IMR-90 (cell line): ENCODE results near the gene ACP2. TPM values are rescaled to one million over a fixed set of nuclear protein-coding genes. Genes with fewer than 3 reads are reported as not detected.
A peak's percentile ranks its signal among the peaks of the same experiment; 100 is the strongest.

Source experiments
- ATAC-seq: fragments of 200-7000 bp; cut with Tn5 transposase; 2 replicates; pipeline ENCODE4 v1.9.1; 2020; ENCODE audit warnings: low read depth, mild to moderate bottlenecking, moderate library complexity
- BruUV-seq: library from RNA; stranded (reverse); fragments of 400-500 nt; replicated peaks from 2 replicates; lab custom pipeline; 2021; lab: Mats Ljungman, UMichigan
- CTCF ChIA-PET: fragments of 300-600 bp; formaldehyde crosslinking; extraction: SDS; loops from one replicate; lab custom pipeline; 2021; ENCODE audit warnings: antibody characterized with exemption; lab: Yijun Ruan, JAX
- POLR2A ChIA-PET: fragments of 300-600 bp; sonication (Branson Sonifier 250); formaldehyde crosslinking; loops from one replicate; lab custom pipeline; 2022; ENCODE audit warnings: antibody characterized with exemption; ENCODE audit not compliant: unreplicated experiment; lab: Charles Lee
- DNase-seq: peaks from one replicate; pipeline ENCODE4 v3.0.0; 2013
- H2AFZ ChIP-seq: replicated peaks from 2 replicates; pipeline ENCODE3; 2013; ENCODE audit warnings: low read length, mild to moderate bottlenecking; ENCODE audit not compliant: poor library complexity
- H2AK5ac ChIP-seq: 2 replicates; pipeline ENCODE4 v1.6.1; 2013; ENCODE audit warnings: low read depth, low read length, inconsistent platforms
- H2AK9ac ChIP-seq: replicated peaks from 2 replicates; pipeline ENCODE3; 2013; ENCODE audit warnings: mild to moderate bottlenecking, low read depth, low read length, moderate library complexity; ENCODE audit not compliant: poor library complexity
- H2BK120ac ChIP-seq: 2 replicates; pipeline ENCODE4 v1.6.1; 2013; ENCODE audit warnings: low read depth, low read length, inconsistent platforms
- H2BK15ac ChIP-seq: 3 replicates; pipeline ENCODE4 v1.6.1; 2013; ENCODE audit warnings: low read depth, low read length, inconsistent platforms
- H2BK20ac ChIP-seq: 2 replicates; pipeline ENCODE4 v1.6.1; 2013; ENCODE audit warnings: low read depth, mild to moderate bottlenecking, inconsistent platforms, low read length, moderate library complexity
- H2BK5ac ChIP-seq: 2 replicates; pipeline ENCODE4 v1.6.1; 2013; ENCODE audit warnings: mild to moderate bottlenecking, low read depth, low read length, inconsistent platforms; ENCODE audit not compliant: poor library complexity, severe bottlenecking
- H3K14ac ChIP-seq: replicated peaks from 2 replicates; pipeline ENCODE4 v1.6.1; 2013; ENCODE audit warnings: low read depth, low read length, inconsistent platforms
- H3K18ac ChIP-seq: 2 replicates; pipeline ENCODE4 v1.6.1; 2013; ENCODE audit warnings: low read depth, low read length, control low read depth
- H3K23ac ChIP-seq: 2 replicates; pipeline ENCODE4 v1.6.1; 2013; ENCODE audit warnings: low read depth, low read length, inconsistent platforms
- H3K27ac ChIP-seq: 2 replicates; pipeline ENCODE4 v1.5.1; 2013; ENCODE audit warnings: mild to moderate bottlenecking, control low read depth, low read length; ENCODE audit not compliant: insufficient read depth
- H3K27me3 ChIP-seq: 2 replicates; pipeline ENCODE4 v1.6.1; 2013; ENCODE audit warnings: low read length; ENCODE audit not compliant: control insufficient read depth, insufficient read depth
- H3K36me3 ChIP-seq: 2 replicates; pipeline ENCODE4 v1.6.1; 2013; ENCODE audit warnings: low read length, mixed read lengths; ENCODE audit not compliant: control insufficient read depth, insufficient read depth
- H3K4ac ChIP-seq: 2 replicates; pipeline ENCODE4 v1.6.1; 2013; ENCODE audit warnings: low read depth, low read length, inconsistent platforms
- H3K4me1 ChIP-seq: 2 replicates; pipeline ENCODE4 v1.6.1; 2013; ENCODE audit warnings: low read length, mixed read lengths; ENCODE audit not compliant: control insufficient read depth, insufficient read depth
- H3K4me2 ChIP-seq: 2 replicates; pipeline ENCODE4 v1.6.1; 2013; ENCODE audit warnings: low read depth, mild to moderate bottlenecking, control low read depth, low read length, moderate library complexity
- H3K4me3 ChIP-seq: 2 replicates; pipeline ENCODE4 v1.5.1; 2013; ENCODE audit warnings: low read depth, mild to moderate bottlenecking, control low read depth, low read length, moderate library complexity; ENCODE audit not compliant: insufficient read depth
- H3K56ac ChIP-seq: 2 replicates; pipeline ENCODE4 v1.6.1; 2013; ENCODE audit warnings: low read length, inconsistent platforms; ENCODE audit not compliant: insufficient read depth; ENCODE audit errors: extremely low read depth
- H3K79me1 ChIP-seq, 2 experiments: 2 replicates each; pipeline ENCODE4 v1.6.1; 2013; ENCODE audit warnings: low read length in 2 of 2, inconsistent platforms in 1 of 2, low read depth in 1 of 2
- H3K9ac ChIP-seq: 2 replicates; pipeline ENCODE4 v1.6.1; 2013; ENCODE audit warnings: low read depth, low read length, control low read depth
- H3K9me1 ChIP-seq: 2 replicates; pipeline ENCODE4 v1.6.1; 2013; ENCODE audit warnings: low read length, inconsistent platforms; ENCODE audit not compliant: insufficient read depth
- H3K9me3 ChIP-seq: 2 replicates; pipeline ENCODE4 v1.6.1; 2013; ENCODE audit warnings: low read length; ENCODE audit not compliant: control insufficient read depth, insufficient read depth
- H4K20me1 ChIP-seq: 2 replicates; pipeline ENCODE4 v1.6.1; 2013; ENCODE audit warnings: low read length, inconsistent platforms; ENCODE audit not compliant: insufficient read depth
- H4K5ac ChIP-seq: 2 replicates; pipeline ENCODE4 v1.6.1; 2013; ENCODE audit warnings: mild to moderate bottlenecking, low read depth, low read length, control low read depth
- H4K8ac ChIP-seq, 2 experiments: 2 replicates each; pipeline ENCODE4 v1.6.1; 2013; ENCODE audit warnings: low read depth in 2 of 2, low read length in 2 of 2, control low read depth in 1 of 2, inconsistent platforms in 1 of 2
- H4K91ac ChIP-seq: 2 replicates; pipeline ENCODE4 v1.6.1; 2013; ENCODE audit warnings: low read depth, low read length, inconsistent platforms; ENCODE audit not compliant: insufficient read depth
- BHLHE40 ChIP-seq: fragments of 150-350 bp; IDR thresholded peaks from 2 replicates; pipeline ENCODE4 v1.6.1; 2016; ENCODE audit warnings: mild to moderate bottlenecking, low read depth, low read length
- CEBPB ChIP-seq: IDR thresholded peaks from 2 replicates; pipeline ENCODE4 v1.6.1; 2012; ENCODE audit warnings: low read depth, low read length, improper control_type of control experiment
- CHD1 ChIP-seq: IDR thresholded peaks from 2 replicates; pipeline ENCODE4 v1.6.1; 2012; ENCODE audit warnings: low read depth, low read length, improper control_type of control experiment
- FOS ChIP-seq: fragments of 150-350 bp; IDR thresholded peaks from 2 replicates; pipeline ENCODE4 v1.6.1; 2016; ENCODE audit warnings: low read depth, low read length
- MAFK ChIP-seq: IDR thresholded peaks from 2 replicates; pipeline ENCODE4 v1.6.1; 2012; ENCODE audit warnings: low read depth, low read length, improper control_type of control experiment
- MAZ ChIP-seq: IDR thresholded peaks from 2 replicates; pipeline ENCODE4 v1.6.1; 2012; ENCODE audit warnings: low read depth, mild to moderate bottlenecking, low read length, improper control_type of control experiment, moderate library complexity, borderline replicate concordance
- MXI1 ChIP-seq: IDR thresholded peaks from 2 replicates; pipeline ENCODE4 v1.6.1; 2012; ENCODE audit warnings: low read depth, mild to moderate bottlenecking, low read length, moderate library complexity, borderline replicate concordance
- NFE2L2 ChIP-seq: fragments of 150-350 bp; IDR thresholded peaks from 2 replicates; pipeline ENCODE4 v1.6.1; 2016; ENCODE audit warnings: low read depth, mild to moderate bottlenecking, low read length
- POLR2A ChIP-seq: IDR thresholded peaks from 2 replicates; pipeline ENCODE4 v1.6.1; 2012; ENCODE audit warnings: mild to moderate bottlenecking, low read depth, low read length
- RAD21 ChIP-seq: IDR thresholded peaks from 2 replicates; pipeline ENCODE4 v1.6.1; 2012; ENCODE audit warnings: low read length, improper control_type of control experiment
- RCOR1 ChIP-seq: IDR thresholded peaks from 2 replicates; pipeline ENCODE4 v1.6.1; 2012; ENCODE audit warnings: mild to moderate bottlenecking, low read length, improper control_type of control experiment; ENCODE audit not compliant: insufficient replicate concordance
- RFX5 ChIP-seq: IDR thresholded peaks from 2 replicates; pipeline ENCODE4 v1.8.0; 2012; ENCODE audit warnings: low read depth, mild to moderate bottlenecking, low read length, moderate library complexity
- SMC3 ChIP-seq: fragments of 150-350 bp; IDR thresholded peaks from 2 replicates; pipeline ENCODE4 v1.6.1; 2016; ENCODE audit warnings: low read depth, mild to moderate bottlenecking, antibody characterized with exemption, low read length, moderate library complexity
- WGBS, 2 experiments: methylation state at CpG; one replicate each; pipeline versions ENCODE4 v1.1.5 to v1.1.7; 2013; ENCODE audit warnings: missing lambda C conversion rate in 2 of 2; ENCODE audit not compliant: insufficient read length in 1 of 2; ENCODE audit errors: extremely low coverage in 2 of 2; 5-methylcytosine and 5-hydroxymethylcytosine counted together
- dilution Hi-C: fragments of 300-500 bp; cut with HindIII; formaldehyde crosslinking; loops from one replicate; pipeline ENCODE4 v1.14.3; 2018; ENCODE audit warnings: low sequenced_read_pairs; ENCODE audit not compliant: unreplicated experiment
- in situ Hi-C: fragments of 300-500 bp; cut with MboI; formaldehyde crosslinking; loops from 3 replicates; pipeline ENCODE4 v1.14.3; 2019; ENCODE audit warnings: low sequenced_read_pairs, inconsistent platforms, mixed read lengths
- intact Hi-C: fragments of 100-400 bp; cut with micrococcal nuclease; formaldehyde crosslinking; loops from 2 replicates; pipeline ENCODE4 v1.10.0; 2022
- polyA plus RNA-seq, 3 experiments: library from polyadenylated mRNA; depleted of rRNA; stranded (reverse); fragments of >200 nt; gene quantifications; 2 replicates each; pipeline ENCODE4 v1.2.3, GENCODE V29; 2012; ENCODE audit warnings: low replicate concordance in 1 of 3
- total RNA-seq: library from RNA; depleted of rRNA; stranded (reverse); fragments of >200 nt; gene quantifications from 2 replicates; pipeline ENCODE4 v1.2.3, GENCODE V29; 2012
- TF ChIP-seq, protein P1 (sequence below): fragments of 150-350 bp; IDR thresholded peaks from 2 replicates; pipeline ENCODE4 v1.6.1; 2016; ENCODE audit warnings: low read depth, mild to moderate bottlenecking, low read length, moderate library complexity, borderline replicate concordance
- TF ChIP-seq, protein P2 (sequence below): conservative IDR thresholded peaks from 2 replicates; pipeline ENCODE4 v1.5.1; 2012; ENCODE audit warnings: mild to moderate bottlenecking, low read depth, low read length, improper control_type of control experiment

ACP2 gene
- total and polyA plus RNA-seq, 2 of the 4 experiments (the other 2 are of a cell fraction), result 17.7 to 23.6 TPM

DNA sequence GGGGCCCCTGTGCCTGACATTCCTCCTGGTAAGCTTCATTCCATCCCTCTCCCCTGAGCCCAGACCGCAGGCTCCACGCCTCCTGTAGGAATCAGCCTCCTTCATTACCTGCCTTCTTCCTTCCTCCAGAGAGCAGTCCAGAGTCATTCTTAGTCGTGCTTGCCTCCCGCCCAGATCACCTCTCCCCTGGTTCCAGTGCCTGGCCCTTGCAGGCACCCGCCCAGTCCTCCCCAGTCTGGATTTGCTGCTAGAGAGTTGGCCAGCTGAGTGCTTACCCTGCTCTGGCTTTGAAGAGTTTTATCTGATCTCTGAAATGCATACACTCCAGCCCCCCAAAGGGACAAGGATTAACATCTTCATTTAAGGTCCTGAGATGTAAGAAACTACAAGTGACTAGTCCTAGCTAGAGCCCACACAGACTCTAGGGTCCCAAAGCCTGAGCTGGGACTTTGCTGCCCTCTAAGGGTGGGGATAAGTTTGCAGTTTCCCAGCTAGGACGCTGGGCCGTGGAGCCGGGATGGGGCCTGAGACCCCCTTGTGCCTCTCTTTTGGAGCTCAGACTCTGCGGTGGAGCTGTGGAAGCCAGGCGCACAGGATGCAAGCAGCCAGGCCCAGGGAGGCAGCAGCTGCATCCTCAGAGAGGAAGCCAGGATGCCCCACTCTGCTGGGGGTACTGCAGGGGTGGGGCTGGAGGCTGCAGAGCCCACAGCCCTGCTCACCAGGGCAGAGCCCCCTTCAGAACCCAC is 10.8 kb upstream of the ACP2 start:
- Histone ChIP-seq H3K27me3 (no peaks in the 10 kb centered on the region), H4K8ac (no peak overlapping the region), H2AK5ac (peak overlapping the region; percentile 60), H3K36me3 (peaks cover 6% of the 10 kb centered on the region; the same call in 1 of the 2 replicates), H2AK9ac (peak overlapping the region; percentile 60), H3K9me1 (peaks cover 10% of the 10 kb centered on the region), H4K20me1 (no peaks in the 10 kb centered on the region), H3K4me2 (no peak overlapping the region), H3K27ac (0 out of 2 replicates have a peak overlapping the region, but pooled peaks have one; percentile 10), H4K91ac (no peak overlapping the region), H2AFZ (peak overlapping the region; percentile 67), H3K14ac (no peak overlapping the region; the same call in 1 of the 2 replicates), H3K23ac (no peak overlapping the region), H3K4me1 (peaks cover 21% of the 10 kb centered on the region), H2BK20ac (no peak overlapping the region), H3K79me1 (peaks cover 0 to 25% of the 10 kb centered on the region in 2 experiments; a peak in 3 of 4 replicates), H3K9ac (peak overlapping the region; percentile 1; the same call in 1 of the 2 replicates), H2BK15ac (no peak overlapping the region), H3K4me3 (no peak overlapping the region), H3K56ac (no peak overlapping the region), H4K5ac (no peak overlapping the region), H2BK5ac (no peak overlapping the region), H3K4ac (peak overlapping the region; percentile 25; the same call in 1 of the 2 replicates), H3K18ac (no peak overlapping the region), H3K9me3 (no peaks in the 10 kb centered on the region), H2BK120ac (no peak overlapping the region)
- intact Hi-C loops (loop anchor here (1.0 to 5.0 kb wide), 2 partner anchors 82 to 148 kb away; partner anchors contain the start of gene SLC39A13), dilution Hi-C loops (no loop called here), in situ Hi-C loops (no loop called here)
- WGBS, 2 experiments, result 63% methylated on average over 9 of the region's 10 CpGs; no CpG with 5 or more reads in 1 of the 2 experiments
- ChIA-PET CTCF (interaction anchor here (0.5 to 2.5 kb wide), 14 partner anchors 9 to 96 kb away, joined by 3 to 12 read pairs (median 4); partner anchors contain the start of genes ACP2 and MADD), POLR2A (interaction anchor here (1.0 kb wide), 1 partner anchor 74 kb away, joined by 4 read pairs; no protein-coding TSS in a partner anchor)
- peak; percentile 30 for DNase-seq
- BruUV-seq, result no TSS peak
- peak; percentile 55 for ATAC-seq
- no peak for TF ChIP-seq MAZ
- no peak for TF ChIP-seq FOS
- no peak for TF ChIP-seq CEBPB
- no peak for TF ChIP-seq NFE2L2
- TF ChIP-seq, protein P1, sequence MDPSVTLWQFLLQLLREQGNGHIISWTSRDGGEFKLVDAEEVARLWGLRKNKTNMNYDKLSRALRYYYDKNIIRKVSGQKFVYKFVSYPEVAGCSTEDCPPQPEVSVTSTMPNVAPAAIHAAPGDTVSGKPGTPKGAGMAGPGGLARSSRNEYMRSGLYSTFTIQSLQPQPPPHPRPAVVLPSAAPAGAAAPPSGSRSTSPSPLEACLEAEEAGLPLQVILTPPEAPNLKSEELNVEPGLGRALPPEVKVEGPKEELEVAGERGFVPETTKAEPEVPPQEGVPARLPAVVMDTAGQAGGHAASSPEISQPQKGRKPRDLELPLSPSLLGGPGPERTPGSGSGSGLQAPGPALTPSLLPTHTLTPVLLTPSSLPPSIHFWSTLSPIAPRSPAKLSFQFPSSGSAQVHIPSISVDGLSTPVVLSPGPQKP, result no peak
- no peak for TF ChIP-seq MXI1
- TF ChIP-seq RAD21, result peak; percentile 68
- TF ChIP-seq RCOR1, result no peak
- TF ChIP-seq CHD1, result no peak
- TF ChIP-seq BHLHE40, result no peak
- TF ChIP-seq, protein P2, sequence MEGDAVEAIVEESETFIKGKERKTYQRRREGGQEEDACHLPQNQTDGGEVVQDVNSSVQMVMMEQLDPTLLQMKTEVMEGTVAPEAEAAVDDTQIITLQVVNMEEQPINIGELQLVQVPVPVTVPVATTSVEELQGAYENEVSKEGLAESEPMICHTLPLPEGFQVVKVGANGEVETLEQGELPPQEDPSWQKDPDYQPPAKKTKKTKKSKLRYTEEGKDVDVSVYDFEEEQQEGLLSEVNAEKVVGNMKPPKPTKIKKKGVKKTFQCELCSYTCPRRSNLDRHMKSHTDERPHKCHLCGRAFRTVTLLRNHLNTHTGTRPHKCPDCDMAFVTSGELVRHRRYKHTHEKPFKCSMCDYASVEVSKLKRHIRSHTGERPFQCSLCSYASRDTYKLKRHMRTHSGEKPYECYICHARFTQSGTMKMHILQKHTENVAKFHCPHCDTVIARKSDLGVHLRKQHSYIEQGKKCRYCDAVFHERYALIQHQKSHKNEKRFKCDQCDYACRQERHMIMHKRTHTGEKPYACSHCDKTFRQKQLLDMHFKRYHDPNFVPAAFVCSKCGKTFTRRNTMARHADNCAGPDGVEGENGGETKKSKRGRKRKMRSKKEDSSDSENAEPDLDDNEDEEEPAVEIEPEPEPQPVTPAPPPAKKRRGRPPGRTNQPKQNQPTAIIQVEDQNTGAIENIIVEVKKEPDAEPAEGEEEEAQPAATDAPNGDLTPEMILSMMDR, result peak; percentile 60
- peak; percentile 49 for TF ChIP-seq SMC3
- no peak for TF ChIP-seq POLR2A
- TF ChIP-seq RFX5, result no peak
- TF ChIP-seq MAFK, result no peak
